ENCODE results near the gene ENOX1.
"Not testable (repeated sequence)": the region's sequence is repeated elsewhere in the genome, so short reads cannot be mapped to it uniquely, and the experiment has no call there.

Gene ENOX1

DNA sequence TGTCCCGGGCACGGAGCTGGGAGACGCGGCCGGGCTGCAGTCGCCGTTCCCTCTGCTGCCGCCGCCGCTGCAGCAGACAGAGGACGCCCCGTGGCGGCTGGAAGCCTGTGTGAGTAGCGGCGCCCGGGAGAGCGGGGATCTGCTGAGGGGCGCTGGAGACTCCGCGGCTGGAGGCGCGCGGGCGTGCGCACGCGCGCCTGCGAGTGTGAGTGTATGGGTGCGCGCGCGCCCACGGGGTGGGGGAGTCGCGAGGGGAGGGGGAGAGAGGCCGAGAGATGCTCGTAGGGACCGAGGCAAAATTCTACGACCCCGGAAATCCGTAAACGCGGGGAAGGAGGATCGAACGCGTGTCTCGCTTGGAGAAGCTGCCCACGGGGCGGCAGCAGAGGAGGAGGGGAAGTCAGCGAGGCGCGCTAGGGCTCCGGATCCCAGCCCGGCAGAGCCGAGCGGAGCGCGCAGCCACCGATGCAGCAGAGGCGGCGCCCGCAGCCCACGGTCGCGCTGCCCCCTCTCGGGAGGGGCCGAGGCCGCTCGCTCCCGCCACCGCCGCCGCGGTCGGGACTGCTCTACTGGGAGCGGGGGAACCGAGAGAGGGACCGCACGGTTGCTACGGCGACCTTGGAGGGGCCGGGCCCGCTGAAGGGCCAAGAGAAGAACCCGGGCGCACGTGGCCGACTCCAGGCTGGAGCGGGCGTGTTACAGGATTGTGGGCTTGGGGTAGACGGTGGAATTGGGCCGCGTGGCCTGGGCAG, at the start of gene ENOX1:
ENOX1 (minus strand) TSS at position 207 of the 752 bp plus-strand sequence.
- peak; percentile 46 to 81 for DNase-seq

GRCh38 chr13:43835701-43836100, 48.9 kb upstream of the ENOX1 start:
- no peak for DNase-seq

DNA sequence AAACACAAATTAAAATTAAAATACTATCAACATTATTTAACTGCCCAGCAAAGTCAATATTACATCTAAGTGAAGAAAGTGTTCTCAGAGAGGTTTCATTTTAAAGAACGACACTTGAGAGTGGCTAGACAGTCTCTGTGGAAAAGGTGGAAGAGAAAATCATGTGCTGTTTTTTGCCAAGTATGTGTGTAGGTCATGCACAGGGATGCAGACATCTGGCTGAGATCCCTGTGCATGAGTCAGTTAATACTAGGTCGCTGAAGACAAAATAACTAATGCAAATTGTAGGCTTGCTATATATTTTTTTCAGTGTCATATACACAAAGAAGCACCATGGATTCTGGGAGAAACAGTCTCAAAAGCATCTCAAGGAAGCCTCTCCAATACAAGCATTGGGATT, 44.3 kb upstream of the ENOX1 start:
- no peak for DNase-seq

- no peak for DNase-seq
Observed at GRCh38 chr13:43830497-43830881, 43.7 kb upstream of the ENOX1 start.

DNA sequence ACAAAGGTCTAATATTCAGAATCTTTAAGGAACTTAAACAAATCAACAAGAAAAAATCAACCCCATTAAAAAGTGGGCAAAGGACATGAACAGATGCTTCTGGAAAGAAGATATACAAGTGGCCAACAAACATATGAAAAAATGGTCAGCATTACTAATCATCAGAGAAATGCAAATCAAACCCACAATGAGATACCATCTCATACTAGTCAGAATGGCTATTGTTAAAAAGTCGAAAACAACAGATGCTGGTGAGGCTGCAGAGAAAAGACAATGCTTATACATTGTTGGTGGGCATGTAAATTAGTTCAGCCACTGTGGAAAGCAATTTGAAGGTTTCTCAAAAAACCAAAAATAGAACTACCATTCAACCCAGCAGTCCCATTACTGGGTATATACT, 37.9 kb upstream of the ENOX1 start:
- not testable (repeated sequence) for DNase-seq

- DNase-seq = no peak
Observed at GRCh38 chr13:43822969-43823368, 36.2 kb upstream of the ENOX1 start.

DNA sequence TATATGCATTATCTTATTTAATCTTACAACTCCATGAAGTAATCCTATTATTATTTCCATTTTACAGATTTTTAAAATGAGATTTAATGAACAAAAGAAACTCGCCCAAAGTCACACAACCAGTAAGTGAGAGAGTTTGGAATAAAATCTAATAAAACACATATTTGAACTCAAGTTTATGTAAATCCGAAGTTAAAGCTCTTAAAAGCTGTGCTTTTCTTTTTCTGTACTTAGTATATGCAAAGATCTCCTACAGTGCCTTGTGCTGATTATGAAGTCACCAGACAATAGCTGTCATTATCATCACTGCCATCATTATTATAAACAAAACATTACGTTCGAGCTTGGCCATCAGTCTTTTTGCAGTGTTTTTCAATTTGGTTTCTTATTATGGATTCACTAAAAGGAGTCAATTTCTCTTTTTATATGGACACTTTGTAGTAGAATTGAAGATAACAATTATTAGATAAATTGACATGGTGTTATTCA, 29.7 kb upstream of the ENOX1 start:
- DNase-seq = no peak

- no peak for DNase-seq
Observed at GRCh38 chr13:43815204-43815603, 28.4 kb upstream of the ENOX1 start.

DNA sequence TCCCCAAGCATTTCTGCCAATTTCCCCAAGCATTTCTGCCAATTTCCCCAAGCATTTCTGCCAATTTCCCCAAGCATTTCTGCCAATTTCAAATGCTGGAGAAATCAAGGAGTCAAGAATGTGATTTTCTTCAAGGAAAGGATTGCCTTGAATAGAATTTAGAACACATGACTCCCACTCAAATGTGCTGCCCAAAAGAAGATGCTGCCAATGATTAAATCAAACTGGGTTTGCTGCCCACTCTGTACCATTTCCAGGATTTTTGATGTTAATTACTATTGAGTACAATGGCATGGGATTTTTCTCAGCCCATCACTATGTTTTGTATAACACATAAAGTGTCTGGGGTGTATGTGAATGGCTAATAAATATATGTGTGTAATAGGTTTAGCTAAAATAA, 21.9 kb upstream of the ENOX1 start:
- DNase-seq = no peak

DNA sequence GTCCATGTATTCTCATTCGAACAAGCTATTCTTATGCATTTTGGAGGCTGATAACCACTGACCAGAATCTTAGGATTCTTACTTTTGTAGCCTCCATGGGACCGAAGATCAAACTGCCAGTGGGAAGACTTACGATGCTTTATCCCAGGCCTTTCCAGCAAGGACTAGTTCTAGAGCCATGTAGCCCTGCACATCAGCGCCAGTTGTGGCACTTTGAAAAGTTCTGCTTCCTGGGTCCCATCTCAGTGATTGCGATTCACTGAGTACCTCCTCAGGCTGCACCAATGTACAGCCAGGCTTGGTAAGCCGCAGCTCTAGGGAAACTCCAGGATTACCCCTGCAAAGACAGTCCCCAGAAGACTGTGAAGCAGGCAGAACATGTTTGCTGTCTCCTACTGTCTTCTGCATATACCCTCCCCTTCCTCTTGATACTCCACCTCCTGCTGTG, 18.9 kb upstream of the ENOX1 start:
- DNase-seq = no peak

DNA sequence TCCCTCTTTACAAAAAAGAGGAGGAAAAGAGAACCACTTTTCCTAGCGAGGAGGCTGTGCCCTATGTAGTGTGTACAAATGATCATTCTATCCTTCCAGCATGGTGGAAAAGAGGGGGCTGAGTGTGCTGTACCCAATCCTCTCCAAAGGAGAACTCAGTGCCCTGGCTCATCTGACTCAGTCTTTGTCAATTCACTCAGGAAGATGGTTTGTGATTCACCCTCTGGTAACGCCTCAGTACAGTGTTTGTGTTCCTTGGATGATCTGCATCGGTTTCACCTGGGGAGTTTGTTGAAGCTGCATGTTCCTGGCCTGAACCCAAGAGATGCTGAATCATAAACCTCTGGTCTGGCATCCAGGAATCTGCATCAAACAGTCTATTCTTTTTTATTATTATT, 18.3 kb upstream of the ENOX1 start:
- no peak for DNase-seq

GRCh38 chr13:43804461-43805070, 17.8 kb upstream of the ENOX1 start:
- DNase-seq = peak; percentile 16 to 43

DNA sequence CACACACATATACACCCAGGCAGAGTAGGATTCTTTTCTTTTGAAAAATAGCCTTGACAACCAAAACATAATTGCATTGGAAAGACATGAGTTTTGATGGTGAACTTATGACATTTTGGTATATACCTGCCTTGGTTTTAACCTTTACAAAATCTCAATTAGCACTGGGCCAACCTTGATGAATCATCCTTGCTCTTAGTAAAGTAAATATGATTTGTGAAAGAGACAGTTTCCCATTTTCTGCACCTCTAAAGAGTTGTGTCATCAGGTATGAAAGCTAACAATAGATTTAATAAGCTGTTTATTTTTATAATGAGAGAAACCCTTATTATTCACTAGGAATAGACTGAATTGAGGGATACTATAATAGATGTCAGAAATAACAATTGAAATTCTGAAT, 15.7 kb upstream of the ENOX1 start:
- DNase-seq = no peak

DNA sequence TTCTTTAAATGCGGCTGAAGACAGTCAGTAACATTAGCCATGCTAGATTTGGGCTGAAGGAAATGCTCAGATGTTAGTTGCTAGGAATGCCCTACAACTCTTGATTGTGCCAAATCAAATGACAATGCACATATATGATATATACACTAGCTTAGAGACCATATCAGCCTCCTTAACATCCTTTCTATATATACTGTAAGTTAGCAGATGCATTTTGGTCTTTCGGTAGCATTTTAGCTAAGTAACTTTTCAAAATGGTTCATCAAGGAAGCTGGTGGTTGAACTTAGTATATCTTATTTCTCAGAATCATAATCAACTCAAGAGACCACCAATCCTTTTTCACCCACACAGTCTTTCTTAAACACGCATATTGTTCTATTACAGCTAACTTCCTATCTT, 14.1 kb upstream of the ENOX1 start:
- DNase-seq = no peak

GRCh38 chr13:43799191-43799590, 12.4 kb upstream of the ENOX1 start:
- no peak for DNase-seq

- DNase-seq = no peak
Observed at GRCh38 chr13:43797869-43798268, 11.1 kb upstream of the ENOX1 start.

GRCh38 chr13:43797159-43797558, 10.4 kb upstream of the ENOX1 start:
- DNase-seq = no peak

- no peak for DNase-seq
Observed at GRCh38 chr13:43794416-43794815, 7.6 kb upstream of the ENOX1 start.

- DNase-seq = no peak
Observed at GRCh38 chr13:43792076-43792881, 5.5 kb upstream of the ENOX1 start.

DNA sequence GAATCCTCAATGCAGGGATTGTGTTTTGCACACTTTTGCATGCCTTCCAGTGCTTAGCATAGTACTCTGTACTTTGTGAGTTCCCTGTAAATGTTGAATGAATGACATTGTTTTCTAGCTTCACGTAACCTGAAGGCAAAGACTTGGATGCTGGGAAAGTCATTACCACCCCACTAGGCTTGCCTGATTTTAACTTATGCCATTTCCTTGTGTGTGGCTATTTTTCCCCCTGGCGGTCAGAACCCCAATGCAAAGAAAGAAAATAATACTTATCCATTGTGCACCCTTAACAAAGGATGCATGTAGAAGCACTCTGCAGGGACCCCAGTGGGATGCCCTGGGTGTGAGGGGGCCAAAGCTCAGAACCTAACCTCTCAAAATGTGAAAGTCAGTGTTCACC, 1.2 kb upstream of the ENOX1 start:
- DNase-seq = no peak

DNA sequence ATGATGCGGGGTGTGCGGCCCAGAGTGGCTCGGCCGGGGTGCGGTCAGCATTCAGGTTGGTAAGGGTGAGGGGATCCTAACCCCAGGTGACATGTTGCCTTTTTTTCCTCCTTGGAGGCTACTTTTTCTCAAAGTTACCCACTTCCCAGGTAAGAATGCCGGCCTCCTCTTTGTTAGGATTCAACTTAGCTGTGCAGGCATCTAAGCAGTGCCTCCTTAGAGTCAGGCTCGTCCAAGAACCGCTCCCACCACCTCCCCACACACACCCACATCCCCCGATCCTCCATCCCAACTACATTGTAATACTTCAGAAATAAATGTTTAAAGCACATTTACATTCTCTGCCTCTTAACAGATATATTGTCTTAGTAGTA, 733 bp upstream of the ENOX1 start:
- DNase-seq = no peak

- no peak for DNase-seq
Observed at GRCh38 chr13:43786472-43786765, 353 bp downstream of the ENOX1 start.

GRCh38 chr13:43785650-43786471, 911 bp downstream of the ENOX1 start:
- peak; percentile 67 to 76 for DNase-seq
